ENCODE data around the gene MYO1D.
"Not testable (repeated sequence)": the region's sequence is repeated elsewhere in the genome, so short reads cannot be mapped to it uniquely, and the experiment has no call there.

MYO1D gene

GRCh38 chr17:32528825-32529224 is 348.1 kb downstream of the MYO1D start:
- no peak for DNase-seq

GRCh38 chr17:32527146-32527545 is 349.8 kb downstream of the MYO1D start:
- no peak for DNase-seq

- no peak for DNase-seq
These were observed 351.8 kb downstream of the MYO1D start for GRCh38 chr17:32525122-32525521.

GRCh38 chr17:32524553-32524880 is 352.4 kb downstream of the MYO1D start:
- DNase-seq, result not testable (repeated sequence)

GRCh38 chr17:32523827-32524552 is 352.9 kb downstream of the MYO1D start:
- no peak for DNase-seq

- DNase-seq, result no peak
These were observed 353.8 kb downstream of the MYO1D start for GRCh38 chr17:32523017-32523680.

- DNase-seq, result no peak
These were observed 356.1 kb downstream of the MYO1D start for GRCh38 chr17:32520737-32521404.

GRCh38 chr17:32520104-32520701 is 356.7 kb downstream of the MYO1D start:
- DNase-seq, result peak; percentile 66

GRCh38 chr17:32519228-32520103 is 357.5 kb downstream of the MYO1D start:
- DNase-seq, result peak; percentile 70

- DNase-seq, result peak; percentile 74
These were observed 358.2 kb downstream of the MYO1D start for GRCh38 chr17:32518646-32519227.

- no peak for DNase-seq
These were observed 358.9 kb downstream of the MYO1D start for GRCh38 chr17:32517982-32518381.

GRCh38 chr17:32516940-32517701 is 359.8 kb downstream of the MYO1D start:
- no peak for DNase-seq

- no peak for DNase-seq
These were observed 360.5 kb downstream of the MYO1D start for GRCh38 chr17:32516450-32516849.

GRCh38 chr17:32515677-32516383 is 361.1 kb downstream of the MYO1D start:
- no peak for DNase-seq

- DNase-seq, result no peak
These were observed 362.3 kb downstream of the MYO1D start for GRCh38 chr17:32514606-32515005.

GRCh38 chr17:32513579-32513978 is 363.3 kb downstream of the MYO1D start:
- no peak for DNase-seq

- DNase-seq, result no peak
These were observed 364.6 kb downstream of the MYO1D start for GRCh38 chr17:32512328-32512727.

GRCh38 chr17:32510466-32510865 is 366.5 kb downstream of the MYO1D start:
- DNase-seq, result no peak

- no peak for DNase-seq
These were observed 368.0 kb downstream of the MYO1D start for GRCh38 chr17:32508926-32509325.
